ENCODE measurements around the gene SMTNL2. TPM values are rescaled to one million over a fixed set of nuclear protein-coding genes. Genes with fewer than 3 reads are reported as not detected.

Gene SMTNL2
- total and polyA plus RNA-seq, 10 donors: 0.22 to 1.5 (median 0.80) TPM

GRCh38 chr17:4583782-4584100 lies 588 bp upstream of the SMTNL2 start:
- peak; percentile 62 for DNase-seq
- Histone ChIP-seq H3K4me1 (peaks cover 6 to 21% (median 16%) of the 10 kb centered on the region in 6 donors), H3K36me3 (no peaks in the 10 kb centered on the region), H3K4me3 (peak overlapping the region; percentile 21 to 70 (median 46)), H3K27ac (no peak overlapping the region), H3K27me3 (replicated peaks in 1 of 7) (peaks cover 4 to 54% (median 33%) of the 10 kb centered on the region in 7 donors), H3K9me3 (no peaks in the 10 kb centered on the region)
- WGBS, 5 donors: 24 to 34% (median 31%) methylated on average over 8 to 12 of the region's 12 CpGs
- intact Hi-C loops (cut with DNase I; ENCODE audit: low total_unique reads): no loop called here
- TF ChIP-seq POLR2A (IDR thresholded peaks at IDR 0.05): no peak
- TF ChIP-seq POLR2AphosphoS5 (IDR thresholded peaks at IDR 0.05): no peak
- peak in 1 of 11 experiments; percentile 34 for TF ChIP-seq CTCF (IDR thresholded peaks at IDR 0.05 in 8 of 11, conservative IDR thresholded peaks at IDR 0.05 in 3 of 11)

- WGBS, 5 donors: 27 to 44% (median 38%) methylated on average over 26 to 57 of the region's 57 CpGs
- intact Hi-C loops (cut with DNase I; ENCODE audit: low total_unique reads): no loop called here
- Histone ChIP-seq H3K4me3 (peak overlapping the region in 7 of 8 donors; percentile 37 to 70 (median 49)), H3K27me3 (replicated peaks in 1 of 7) (peaks cover 4 to 60% (median 33%) of the 10 kb centered on the region in 7 donors), H3K4me1 (peaks cover 6 to 21% (median 16%) of the 10 kb centered on the region in 6 donors), H3K36me3 (no peaks in the 10 kb centered on the region), H3K27ac (no peak overlapping the region), H3K9me3 (no peaks in the 10 kb centered on the region)
- peak; percentile 64 for DNase-seq
- TF ChIP-seq POLR2A (IDR thresholded peaks at IDR 0.05): no peak
Observed at GRCh38 chr17:4584917-4585637, 748 bp downstream of the SMTNL2 start.

GRCh38 chr17:4585638-4585994 lies 1.3 kb downstream of the SMTNL2 start:
- H3K27me3 ChIP-seq (replicated peaks in 1 of 7): peaks cover 4 to 60% (median 33%) of the 10 kb centered on the region in 7 donors
- H3K36me3 ChIP-seq: no peaks in the 10 kb centered on the region
- H3K4me3 ChIP-seq: no peak overlapping the region
- intact Hi-C loops (cut with DNase I; ENCODE audit: low total_unique reads): no loop called here
- H3K4me1 ChIP-seq: peaks cover 6 to 21% (median 16%) of the 10 kb centered on the region in 6 donors
- H3K9me3 ChIP-seq: no peaks in the 10 kb centered on the region
- 83 to 89% (median 86%) methylated on average over 6 to 7 of the region's 7 CpGs for WGBS, 5 donors
- TF ChIP-seq CTCF (IDR thresholded peaks at IDR 0.05 in 8 of 11, conservative IDR thresholded peaks at IDR 0.05 in 3 of 11) (no peak), POLR2A (IDR thresholded peaks at IDR 0.05) (no peak), POLR2AphosphoS5 (IDR thresholded peaks at IDR 0.05) (no peak)
- peak; percentile 42 for DNase-seq
- no peak overlapping the region for H3K27ac ChIP-seq

- DNase-seq: no peak
- peaks cover 4 to 63% (median 33%) of the 10 kb centered on the region in 7 donors for H3K27me3 ChIP-seq (replicated peaks in 1 of 7)
- no peaks in the 10 kb centered on the region for H3K9me3 ChIP-seq
- TF ChIP-seq CTCF (IDR thresholded peaks at IDR 0.05 in 8 of 11, conservative IDR thresholded peaks at IDR 0.05 in 3 of 11) (no peak), POLR2A (IDR thresholded peaks at IDR 0.05) (no peak), POLR2AphosphoS5 (IDR thresholded peaks at IDR 0.05) (no peak)
- no peak overlapping the region for H3K4me3 ChIP-seq
- 88 to 94% (median 90%) methylated on average over 9 of the region's 9 CpGs for WGBS, 5 donors
- intact Hi-C loops (cut with DNase I; ENCODE audit: low total_unique reads): no loop called here
- H3K36me3 ChIP-seq: no peaks in the 10 kb centered on the region
- H3K27ac ChIP-seq: no peak overlapping the region
- H3K4me1 ChIP-seq: peaks cover 6 to 21% (median 16%) of the 10 kb centered on the region in 6 donors
Observed at GRCh38 chr17:4586043-4586442, 1.7 kb downstream of the SMTNL2 start.

Data from spleen (tissue), 11 donors.